ENCODE results near the gene ANO10. TPM values are rescaled to one million over a fixed set of nuclear protein-coding genes. Genes with fewer than 3 reads are reported as not detected.

ANO10 gene
- total RNA-seq, 1 donor from 2014 or later, result 45.4 TPM

GRCh38 chr3:43638594-43639447 lies 17.0 kb upstream of the ANO10 start:
- FAIRE-seq, result no peak
- H3K27ac Mint-ChIP-seq (ENCODE audit: unreplicated experiment), result no peak overlapping the region

GRCh38 chr3:43637702-43638101 lies 15.9 kb upstream of the ANO10 start:
- H3K27ac ChIP-seq (ENCODE audit: low read depth, low read length), result no peak overlapping the region
- no peak overlapping the region for H3K9ac ChIP-seq (ENCODE audit: low read length)
- H3K4me1 ChIP-seq (ENCODE audit: insufficient read depth, low read length), result peaks cover 7% of the 10 kb centered on the region
- H2AFZ ChIP-seq (ENCODE audit: low read depth, low read length), result no peak overlapping the region
- H3K27me3 Mint-ChIP-seq (ENCODE audit: low read depth, unreplicated experiment), result no peaks in the 10 kb centered on the region
- H3K4me3 Mint-ChIP-seq (ENCODE audit: unreplicated experiment), result no peak overlapping the region
- no peaks in the 10 kb centered on the region for H3K9me3 ChIP-seq (ENCODE audit: insufficient read depth, low read depth, low read length)
- no peaks in the 10 kb centered on the region for H3K36me3 Mint-ChIP-seq (ENCODE audit: low read depth, unreplicated experiment)
- DNase-seq (ENCODE audit: low read depth) (no peak), FAIRE-seq (peak; percentile 17)
- H3K36me3 ChIP-seq (ENCODE audit: insufficient read depth, low read length), result no peaks in the 10 kb centered on the region
- H3K27ac Mint-ChIP-seq (ENCODE audit: unreplicated experiment), result no peak overlapping the region
- TF ChIP-seq EZH2 (IDR thresholded peaks at IDR 0.05; ENCODE audit: insufficient read depth, low read length), result no peak
- TF ChIP-seq CTCF (IDR thresholded peaks at IDR 0.05; ENCODE audit: insufficient read depth, low read depth, low read length), result no peak
- H3K4me1 Mint-ChIP-seq (ENCODE audit: low read depth, unreplicated experiment), result peaks cover 18% of the 10 kb centered on the region
- H3K27me3 ChIP-seq (ENCODE audit: insufficient read depth, low read length), result no peaks in the 10 kb centered on the region
- H3K9me3 Mint-ChIP-seq (ENCODE audit: unreplicated experiment), result no peaks in the 10 kb centered on the region
- no peak overlapping the region for H3K4me2 ChIP-seq (ENCODE audit: low read length)
- no peaks in the 10 kb centered on the region for H3K79me2 ChIP-seq (ENCODE audit: insufficient read depth, low read length)
- no peaks in the 10 kb centered on the region for H4K20me1 ChIP-seq (ENCODE audit: insufficient read depth, low read length)
- no peak overlapping the region for H3K4me3 ChIP-seq (ENCODE audit: insufficient read depth, low read depth, low read length)

More at GRCh38 chr3:43638594-43639447, 17.0 kb upstream of the ANO10 start:
- peak overlapping the region; percentile 50 for H3K4me2 ChIP-seq (ENCODE audit: low read length)
- peaks cover 7% of the 10 kb centered on the region for H3K4me1 ChIP-seq (ENCODE audit: insufficient read depth, low read length)
- no peak overlapping the region for H3K4me3 ChIP-seq (ENCODE audit: insufficient read depth, low read depth, low read length)
- Mint-ChIP-seq H3K9me3 (ENCODE audit: unreplicated experiment) (no peaks in the 10 kb centered on the region), H3K4me3 (ENCODE audit: unreplicated experiment) (no peak overlapping the region), H3K27me3 (ENCODE audit: low read depth, unreplicated experiment) (no peaks in the 10 kb centered on the region), H3K4me1 (ENCODE audit: low read depth, unreplicated experiment) (peaks cover 18% of the 10 kb centered on the region), H3K36me3 (ENCODE audit: low read depth, unreplicated experiment) (no peaks in the 10 kb centered on the region)
- H3K79me2 ChIP-seq (ENCODE audit: insufficient read depth, low read length), result no peaks in the 10 kb centered on the region
- H3K27me3 ChIP-seq (ENCODE audit: insufficient read depth, low read length), result no peaks in the 10 kb centered on the region
- peak overlapping the region; percentile 7 for H2AFZ ChIP-seq (ENCODE audit: low read depth, low read length)
- TF ChIP-seq CTCF (IDR thresholded peaks at IDR 0.05; ENCODE audit: insufficient read depth, low read depth, low read length) (no peak), EZH2 (IDR thresholded peaks at IDR 0.05; ENCODE audit: insufficient read depth, low read length) (no peak)
- H4K20me1 ChIP-seq (ENCODE audit: insufficient read depth, low read length), result no peaks in the 10 kb centered on the region
- no peaks in the 10 kb centered on the region for H3K9me3 ChIP-seq (ENCODE audit: insufficient read depth, low read depth, low read length)
- H3K9ac ChIP-seq (ENCODE audit: low read length), result no peak overlapping the region
- H3K27ac ChIP-seq (ENCODE audit: low read depth, low read length), result no peak overlapping the region
- DNase-seq (ENCODE audit: low read depth), result peak; percentile 54
- H3K36me3 ChIP-seq (ENCODE audit: insufficient read depth, low read length), result no peaks in the 10 kb centered on the region

GRCh38 chr3:43632986-43633385 lies 11.2 kb upstream of the ANO10 start:
- H3K9me3 Mint-ChIP-seq (ENCODE audit: unreplicated experiment), result peaks cover 2% of the 10 kb centered on the region
- no peaks in the 10 kb centered on the region for H3K79me2 ChIP-seq (ENCODE audit: insufficient read depth, low read length)
- H3K4me1 ChIP-seq (ENCODE audit: insufficient read depth, low read length), result peaks cover 7% of the 10 kb centered on the region
- no peak overlapping the region for H3K27ac Mint-ChIP-seq (ENCODE audit: unreplicated experiment)
- no peak for DNase-seq (ENCODE audit: low read depth)
- no peaks in the 10 kb centered on the region for H3K36me3 Mint-ChIP-seq (ENCODE audit: low read depth, unreplicated experiment)
- H3K9ac ChIP-seq (ENCODE audit: low read length), result no peak overlapping the region
- H2AFZ ChIP-seq (ENCODE audit: low read depth, low read length), result no peak overlapping the region
- FAIRE-seq, result no peak
- H3K4me1 Mint-ChIP-seq (ENCODE audit: low read depth, unreplicated experiment), result peaks cover 10% of the 10 kb centered on the region
- no peak overlapping the region for H3K4me3 Mint-ChIP-seq (ENCODE audit: unreplicated experiment)
- no peaks in the 10 kb centered on the region for H3K36me3 ChIP-seq (ENCODE audit: insufficient read depth, low read length)
- no peaks in the 10 kb centered on the region for H4K20me1 ChIP-seq (ENCODE audit: insufficient read depth, low read length)
- H3K27ac ChIP-seq (ENCODE audit: low read depth, low read length), result no peak overlapping the region
- no peaks in the 10 kb centered on the region for H3K27me3 Mint-ChIP-seq (ENCODE audit: low read depth, unreplicated experiment)
- no peak overlapping the region for H3K4me2 ChIP-seq (ENCODE audit: low read length)
- no peak overlapping the region for H3K4me3 ChIP-seq (ENCODE audit: insufficient read depth, low read depth, low read length)
- no peak for TF ChIP-seq CTCF (IDR thresholded peaks at IDR 0.05; ENCODE audit: insufficient read depth, low read depth, low read length)
- TF ChIP-seq EZH2 (IDR thresholded peaks at IDR 0.05; ENCODE audit: insufficient read depth, low read length), result no peak
- H3K9me3 ChIP-seq (ENCODE audit: insufficient read depth, low read depth, low read length), result no peaks in the 10 kb centered on the region
- no peaks in the 10 kb centered on the region for H3K27me3 ChIP-seq (ENCODE audit: insufficient read depth, low read length)
